AG04450 (cell line): ENCODE measurements around the gene CAMSAP2. TPM values are rescaled to one million over a fixed set of nuclear protein-coding genes. Genes with fewer than 3 reads are reported as not detected.

Experiments used
- CTCF ChIA-PET: fragments of 300-600, 350-600 bp; formaldehyde crosslinking; extraction: SDS; loops from one replicate; lab custom pipeline; 2022; ENCODE audit warnings: antibody characterized with exemption, inconsistent platforms; lab: Charles Lee
- POLR2A ChIA-PET: fragments of 350-600 bp; formaldehyde crosslinking; extraction: SDS; loops from one replicate; lab custom pipeline; 2021; ENCODE audit warnings: antibody characterized with exemption, inconsistent platforms; lab: Yijun Ruan, JAX
- DNase-seq: peaks from one replicate; pipeline ENCODE4 v3.0.0-alpha.2; 2011; ENCODE audit warnings: low read depth, low spot score
- H3K27ac ChIP-seq: one replicate; pipeline ENCODE4 v1.5.1; 2012; ENCODE audit warnings: low read depth, low read length, control low read depth
- H3K27me3 ChIP-seq: one replicate; pipeline ENCODE4 v1.6.0; 2012; ENCODE audit warnings: low read length; ENCODE audit not compliant: control insufficient read depth, insufficient read depth
- H3K4me3 ChIP-seq: 2 replicates; pipeline ENCODE4 v1.5.1; 2011; ENCODE audit warnings: mild to moderate bottlenecking, low read depth, low read length, control low read depth
- H3K9me3 ChIP-seq: 2 replicates; pipeline ENCODE4 v1.5.1; 2012; ENCODE audit warnings: low read length; ENCODE audit not compliant: control insufficient read depth, insufficient read depth
- CTCF ChIP-seq: IDR thresholded peaks from 2 replicates; pipeline ENCODE4 v1.5.1; 2011; ENCODE audit warnings: low read depth, low read length, control low read depth, inconsistent platforms
- polyA plus RNA-seq: library from polyadenylated mRNA; depleted of rRNA; stranded (reverse); fragments of >200 nt; gene quantifications from 2 replicates; pipeline ENCODE4 v1.2.3, GENCODE V29; 2011

Gene CAMSAP2
- polyA plus RNA-seq, 1 experiment: 24.2 TPM

- Histone ChIP-seq H3K27me3 (peaks cover 68% of the 10 kb centered on the region), H3K4me3 (no peak overlapping the region), H3K9me3 (peaks cover 3% of the 10 kb centered on the region; the same call in 1 of the 2 replicates), H3K27ac (no peak overlapping the region)
- TF ChIP-seq CTCF: no peak
- POLR2A ChIA-PET: no interaction called here
- no peak for DNase-seq
- CTCF ChIA-PET: no interaction called here
Measured at GRCh38 chr1:200874694-200875093, 136.0 kb downstream of the CAMSAP2 start.

DNA sequence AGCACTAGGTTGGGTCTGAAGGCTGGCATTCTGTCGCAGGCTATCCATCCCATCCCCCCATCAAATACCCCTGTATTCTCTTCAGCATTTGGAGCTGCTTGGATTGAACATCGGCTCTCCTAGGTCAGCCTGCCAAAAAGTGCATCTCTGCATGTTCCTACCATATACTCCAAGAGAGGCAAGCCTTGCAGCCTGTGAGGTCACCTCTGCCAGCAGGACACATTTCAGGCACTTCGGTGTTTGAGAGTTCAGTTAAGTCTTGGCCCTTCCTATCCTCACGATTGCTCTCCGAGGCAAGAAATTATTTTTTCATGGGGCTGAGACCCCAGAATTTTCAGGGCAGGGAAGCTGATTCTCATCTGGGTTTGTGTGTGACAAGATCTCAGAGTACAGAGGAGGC is 136.7 kb downstream of the CAMSAP2 start:
- no peak for TF ChIP-seq CTCF
- CTCF ChIA-PET: interaction anchor here (0.6 kb wide), 1 partner anchor 253 kb away, joined by 4 read pairs; no protein-coding TSS in a partner anchor
- DNase-seq: no peak
- Histone ChIP-seq H3K9me3 (peaks cover 3% of the 10 kb centered on the region; the same call in 1 of the 2 replicates), H3K27me3 (peaks cover 73% of the 10 kb centered on the region), H3K27ac (no peak overlapping the region), H3K4me3 (no peak overlapping the region)
- POLR2A ChIA-PET: no interaction called here

GRCh38 chr1:200877010-200877409 is 138.3 kb downstream of the CAMSAP2 start:
- Histone ChIP-seq H3K27ac (no peak overlapping the region), H3K9me3 (peaks cover 3% of the 10 kb centered on the region; the same call in 1 of the 2 replicates), H3K4me3 (no peak overlapping the region), H3K27me3 (peaks cover 68% of the 10 kb centered on the region)
- no peak for DNase-seq
- no peak for TF ChIP-seq CTCF
- ChIA-PET CTCF (interaction anchor here (2.5 kb wide), 1 partner anchor 14 kb away, joined by 15 read pairs; no protein-coding TSS in a partner anchor), POLR2A (interaction anchor here (0.7 kb wide), 1 partner anchor 67 kb away, joined by 6 read pairs; no protein-coding TSS in a partner anchor)

GRCh38 chr1:200877839-200878551 is 139.3 kb downstream of the CAMSAP2 start:
- H3K27me3 ChIP-seq: peaks cover 59% of the 10 kb centered on the region
- DNase-seq: no peak
- ChIA-PET POLR2A (interaction anchor here (0.7 kb wide), 1 partner anchor 378 kb away, joined by 5 read pairs; no protein-coding TSS in a partner anchor), CTCF (interaction anchor here (2.5 kb wide), 1 partner anchor 13 kb away, joined by 15 read pairs; no protein-coding TSS in a partner anchor)
- no peak overlapping the region for H3K4me3 ChIP-seq
- no peak overlapping the region for H3K27ac ChIP-seq
- TF ChIP-seq CTCF: no peak
- H3K9me3 ChIP-seq: peaks cover 3% of the 10 kb centered on the region; the same call in 1 of the 2 replicates

DNA sequence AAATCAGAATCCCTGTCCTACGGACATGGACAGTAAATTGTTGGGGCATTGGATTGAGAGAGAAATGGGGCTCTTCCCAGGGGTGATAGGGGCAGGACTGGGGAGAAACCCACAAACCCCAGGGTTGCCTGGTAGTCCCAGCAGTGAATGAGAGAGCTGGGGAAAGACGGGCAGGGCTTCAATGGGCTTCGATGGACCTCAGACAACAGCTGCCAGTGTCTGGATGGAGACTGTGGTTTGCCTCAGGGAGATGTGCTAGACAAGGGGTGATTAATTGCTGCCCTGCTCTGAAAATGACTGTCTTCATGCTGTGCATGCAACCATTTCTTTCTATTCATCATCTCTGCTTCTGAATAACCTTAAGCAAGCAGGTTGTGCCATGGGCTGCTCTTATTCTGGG is 141.5 kb downstream of the CAMSAP2 start:
- DNase-seq: no peak
- Histone ChIP-seq H3K27ac (no peak overlapping the region), H3K4me3 (no peak overlapping the region), H3K9me3 (no peaks in the 10 kb centered on the region), H3K27me3 (peaks cover 46% of the 10 kb centered on the region)
- POLR2A ChIA-PET: no interaction called here
- TF ChIP-seq CTCF: no peak
- CTCF ChIA-PET: interaction anchor here (0.5 to 1.6 kb wide), 2 partner anchors 11 to 165 kb away, joined by 3 to 4 read pairs; no protein-coding TSS in a partner anchor
